NK-92 treated with Interleukin-12 subunit alpha and Interleukin-12 subunit beta, amount 100 ng/mL, for 24 hours (cell line): ENCODE measurements around the gene ANKRD40.

Experiments
- DNase-seq: peaks from one replicate; lab custom pipeline; 2025; lab: John Stamatoyannopoulos, UW

Gene ANKRD40

DNA sequence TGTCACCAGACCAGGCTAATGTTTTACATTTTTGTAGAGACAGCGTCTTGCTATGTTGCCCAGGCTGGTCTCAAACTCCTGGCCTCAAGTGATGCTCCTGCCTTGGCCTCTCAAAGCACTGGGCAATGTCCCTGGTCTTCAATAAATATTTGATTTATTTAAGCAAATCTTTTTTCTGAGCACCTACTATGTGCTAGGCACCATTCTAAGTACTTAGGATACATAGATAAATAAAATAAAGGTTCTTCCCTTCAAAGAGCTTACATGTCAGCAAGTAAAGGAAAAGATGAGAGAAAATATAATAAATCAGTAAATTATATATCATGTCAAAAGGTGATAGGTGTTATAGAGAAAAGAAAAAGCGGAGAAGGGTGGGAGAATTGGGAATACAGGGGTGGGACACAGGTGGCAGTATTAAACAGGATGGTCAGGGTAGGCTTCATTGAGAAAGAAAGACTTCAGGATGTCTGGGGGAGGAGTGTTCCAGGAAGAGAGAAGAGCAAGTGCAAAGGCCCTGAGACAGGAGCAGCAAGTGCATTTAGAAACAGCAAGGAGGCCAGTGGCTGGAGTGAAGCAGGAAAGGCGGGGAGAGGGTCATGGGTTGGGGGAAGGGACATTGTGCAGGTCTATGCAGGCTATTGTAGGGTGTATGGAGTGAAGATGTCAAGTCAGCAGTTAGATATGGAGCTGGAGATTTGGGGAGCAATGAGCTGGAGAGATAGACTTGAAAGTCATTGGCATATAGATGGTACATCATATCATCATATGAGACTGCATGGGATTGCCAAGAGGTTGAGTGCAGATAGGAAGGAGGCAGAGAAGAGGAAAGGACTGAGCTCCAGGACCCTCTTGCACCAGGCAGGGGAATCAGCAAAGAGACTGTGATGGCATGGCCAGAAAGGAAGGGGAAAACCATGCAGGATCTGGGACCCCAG is 61.7 kb downstream of the ANKRD40 start:
- no peak for DNase-seq
